HG03095 (cell line): Measurements from ENCODE around the gene GREB1L.
"Not testable (repeated sequence)": the region's sequence is repeated elsewhere in the genome, so short reads cannot be mapped to it uniquely, and the experiment has no call there.

ENCODE experiments used
- ATAC-seq: cut with Tn5 transposase; IDR thresholded peaks from one replicate; pipeline ENCODE4 v1.9.1; 2021; ENCODE audit warnings: moderate library complexity; ENCODE audit not compliant: unreplicated experiment

Gene GREB1L

DNA sequence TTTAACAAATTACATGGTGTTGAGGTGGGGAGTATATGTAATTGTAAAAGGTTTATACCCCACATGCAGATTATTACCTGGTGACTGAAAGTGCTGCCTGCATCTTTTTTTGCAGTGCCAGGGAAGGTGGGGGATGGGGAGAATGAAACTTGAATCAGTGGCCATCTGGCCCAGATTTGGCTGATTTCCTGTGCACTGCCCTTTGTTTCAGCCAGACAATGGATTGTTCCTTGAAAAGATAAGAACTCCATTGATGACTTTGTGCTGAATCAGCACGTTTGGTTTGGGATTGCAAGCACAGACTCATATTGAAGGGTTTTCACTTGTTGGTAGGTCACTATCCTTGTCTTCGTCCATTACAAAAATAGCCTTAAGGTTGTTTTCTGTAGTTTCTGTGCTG is 20.9 kb downstream of the GREB1L start:
- ATAC-seq, result no peak

DNA sequence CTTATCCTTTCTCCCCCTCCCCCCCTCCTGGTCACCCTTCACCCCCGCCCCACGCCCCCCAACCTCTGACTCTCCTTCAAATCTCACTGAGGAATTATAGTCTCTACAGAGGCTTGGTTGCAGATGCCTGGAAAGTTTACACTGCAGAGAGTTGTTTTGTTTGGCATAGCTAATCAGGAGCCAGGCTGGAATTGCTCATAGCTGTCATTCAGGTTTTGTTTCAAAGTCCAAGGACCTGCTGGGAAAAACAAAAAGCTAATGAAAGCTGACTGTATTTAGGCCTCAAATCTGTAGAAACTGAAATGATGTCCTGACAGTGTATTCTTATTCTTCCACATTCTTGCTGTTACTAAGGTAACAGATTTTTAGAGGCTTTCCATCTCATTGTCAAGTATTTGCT is 22.6 kb downstream of the GREB1L start:
- ATAC-seq, result no peak

DNA sequence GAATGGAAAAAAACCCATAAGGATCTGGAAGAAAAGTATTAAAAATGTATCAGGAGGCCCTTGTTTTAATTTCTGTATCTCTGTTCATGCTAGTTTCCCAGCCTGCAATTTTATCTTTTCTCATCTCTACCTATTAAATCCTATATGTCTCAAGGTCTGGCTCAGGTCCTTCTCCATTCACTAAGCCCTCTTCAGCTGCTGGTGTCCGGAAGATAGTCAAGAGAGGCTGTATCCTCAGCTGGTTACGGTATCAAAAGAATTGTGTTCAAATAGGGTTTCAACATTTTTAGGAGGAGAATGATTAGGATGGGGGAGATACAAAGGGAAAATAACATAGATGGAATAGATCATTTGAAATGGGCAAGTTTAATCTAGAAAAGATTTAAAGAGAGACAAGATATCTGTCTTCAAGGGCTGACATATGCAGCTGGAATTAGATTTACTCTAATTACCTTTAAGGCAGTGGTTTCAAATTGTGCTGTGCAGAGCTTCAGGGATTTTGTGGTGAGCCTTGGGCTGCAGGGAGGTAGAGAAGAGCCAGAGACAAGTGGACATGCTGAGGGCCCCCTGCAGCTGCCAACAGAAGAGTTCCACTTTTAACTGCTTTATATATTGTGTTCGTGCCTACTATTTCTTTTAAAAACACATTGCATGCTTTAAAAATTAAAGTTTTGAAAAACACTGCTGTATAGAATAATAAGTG is 24.1 kb downstream of the GREB1L start:
- no peak for ATAC-seq

DNA sequence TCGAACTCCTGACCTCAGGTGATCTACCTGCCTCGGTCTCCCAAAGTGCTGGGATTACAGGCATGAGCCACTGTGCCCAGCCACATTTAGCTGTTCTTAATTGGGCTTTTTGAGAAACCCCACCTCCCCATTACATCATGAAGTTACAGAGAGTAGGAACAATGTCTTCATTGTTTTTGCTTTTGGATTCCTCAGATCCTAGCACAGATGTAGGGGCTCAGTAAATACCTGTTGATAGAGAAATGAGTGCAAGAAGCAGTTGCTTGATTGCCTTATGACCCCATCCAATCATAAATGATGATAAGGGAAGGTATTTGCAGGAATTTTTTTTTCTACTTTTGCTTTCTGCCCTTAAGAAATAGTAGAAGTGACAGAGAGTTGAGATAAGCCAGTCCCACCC is 25.4 kb downstream of the GREB1L start:
- no peak for ATAC-seq

DNA sequence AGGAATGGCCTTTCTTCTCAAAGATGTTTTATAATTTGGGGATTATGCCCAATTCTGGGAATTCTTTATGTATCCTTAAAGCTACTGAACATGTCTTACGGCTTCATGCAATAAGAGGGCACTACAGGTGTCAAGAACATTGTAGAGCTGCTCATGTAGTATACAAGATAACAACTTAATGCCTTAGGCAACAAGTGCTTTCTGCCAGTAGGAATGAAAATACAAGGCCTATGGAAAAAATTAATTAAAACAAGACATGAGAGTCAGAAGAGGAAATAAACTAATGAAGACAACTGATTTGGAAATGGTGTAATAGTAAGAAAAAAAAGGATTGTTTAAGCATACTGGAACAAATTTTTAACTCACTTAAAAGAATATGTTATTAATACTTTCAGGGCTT is 27.3 kb downstream of the GREB1L start:
- ATAC-seq, result no peak

DNA sequence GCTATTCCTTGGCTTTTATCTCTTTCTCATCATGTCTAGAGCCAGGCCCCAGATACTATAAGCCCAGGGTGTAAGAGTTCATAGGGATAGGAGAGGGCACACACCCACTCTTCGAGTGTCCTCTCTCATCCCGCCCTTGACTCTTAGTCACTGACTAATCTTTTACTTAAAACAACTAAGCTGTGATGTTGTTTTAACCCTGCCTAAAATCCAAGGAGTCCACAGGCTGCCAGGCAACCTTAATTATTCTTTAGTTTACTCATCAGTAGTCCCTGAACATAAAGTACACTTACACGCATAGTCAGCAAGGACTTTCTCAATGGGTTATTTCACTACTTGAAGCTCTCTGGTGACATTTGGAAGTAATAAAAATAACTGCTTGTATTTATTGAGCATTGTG is 28.4 kb downstream of the GREB1L start:
- no peak for ATAC-seq

DNA sequence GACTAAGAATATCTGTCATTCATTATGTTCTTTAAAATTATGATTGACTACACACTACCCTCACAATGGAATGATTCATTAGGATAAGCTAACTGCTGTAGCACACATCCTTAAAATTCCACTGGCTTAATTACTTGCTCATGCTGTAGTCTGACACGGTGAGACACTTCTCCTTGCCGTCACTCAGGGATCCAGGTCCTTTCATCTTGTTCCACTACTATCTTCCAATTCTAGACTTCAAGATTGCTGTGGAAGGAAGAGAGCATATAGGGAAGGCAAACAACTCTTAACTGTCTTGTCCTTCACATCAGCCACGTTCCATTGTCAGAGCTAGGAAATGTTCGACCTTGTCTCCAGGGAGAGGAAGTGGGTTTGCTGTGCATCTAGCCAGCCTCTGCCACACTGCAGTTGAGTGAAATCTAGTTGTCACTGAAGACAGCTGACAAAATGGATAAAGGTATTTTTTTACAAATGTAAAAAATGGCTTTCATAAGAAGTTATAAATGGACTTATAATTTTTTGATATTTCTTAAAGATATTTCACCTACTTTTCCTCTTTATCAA is 30.1 kb downstream of the GREB1L start:
- ATAC-seq, result no peak

DNA sequence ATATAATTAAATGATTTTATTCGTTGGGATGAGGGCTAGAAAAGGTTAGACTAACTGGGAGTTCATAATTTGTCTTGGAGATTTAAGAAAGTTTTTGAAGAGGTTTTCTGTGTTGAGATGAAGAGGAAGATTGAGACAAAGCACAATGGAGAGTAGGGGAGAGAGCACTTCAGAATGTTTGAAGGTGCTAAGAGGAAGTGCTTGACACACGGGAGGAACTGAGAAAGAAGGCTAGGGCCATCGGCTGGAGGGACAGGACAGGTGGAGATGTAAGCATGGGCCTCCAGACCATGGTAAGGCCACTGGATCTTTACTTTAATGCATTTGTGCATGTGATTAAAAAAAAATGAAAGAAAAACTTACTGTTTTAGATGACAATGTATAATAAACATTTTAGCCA is 31.5 kb downstream of the GREB1L start:
- ATAC-seq, result no peak

DNA sequence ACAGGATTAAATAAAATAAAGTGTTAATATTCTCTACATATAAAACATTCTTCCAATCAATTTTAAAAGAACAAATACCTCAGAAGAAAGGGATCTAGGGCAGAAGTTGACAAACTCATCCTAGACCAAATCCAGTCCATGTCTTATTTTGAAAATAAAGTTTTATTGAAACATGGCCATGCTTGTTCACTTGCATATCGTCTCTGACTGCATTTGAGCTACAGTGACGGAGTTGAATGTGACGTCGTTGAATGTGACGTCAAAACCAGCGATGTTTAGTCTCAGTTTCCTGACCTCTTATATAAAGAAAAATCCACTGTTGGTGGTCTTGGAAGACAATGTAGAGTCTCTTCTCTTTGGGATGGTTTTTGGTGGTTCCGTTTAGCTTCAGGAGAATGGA is 33.6 kb downstream of the GREB1L start:
- no peak for ATAC-seq

DNA sequence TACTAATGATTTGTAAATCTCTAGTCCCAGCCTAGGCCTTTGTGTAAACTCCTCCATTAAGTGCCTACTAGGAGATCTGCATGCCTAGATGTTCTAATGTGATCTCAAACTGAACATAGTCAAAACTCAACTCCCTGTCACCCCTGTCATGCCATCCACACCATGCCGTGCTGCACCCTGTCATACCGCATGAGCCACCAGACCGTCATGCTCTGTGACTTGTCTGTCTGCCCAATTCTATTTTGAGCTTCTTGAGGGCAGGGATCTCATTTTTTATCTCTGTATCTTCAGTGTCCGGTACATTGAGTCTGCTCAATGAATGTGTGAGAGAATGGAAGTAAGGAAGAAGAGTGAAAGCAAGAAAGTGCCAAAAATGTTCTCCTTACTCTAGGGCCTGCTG is 35.5 kb downstream of the GREB1L start:
- ATAC-seq, result no peak

DNA sequence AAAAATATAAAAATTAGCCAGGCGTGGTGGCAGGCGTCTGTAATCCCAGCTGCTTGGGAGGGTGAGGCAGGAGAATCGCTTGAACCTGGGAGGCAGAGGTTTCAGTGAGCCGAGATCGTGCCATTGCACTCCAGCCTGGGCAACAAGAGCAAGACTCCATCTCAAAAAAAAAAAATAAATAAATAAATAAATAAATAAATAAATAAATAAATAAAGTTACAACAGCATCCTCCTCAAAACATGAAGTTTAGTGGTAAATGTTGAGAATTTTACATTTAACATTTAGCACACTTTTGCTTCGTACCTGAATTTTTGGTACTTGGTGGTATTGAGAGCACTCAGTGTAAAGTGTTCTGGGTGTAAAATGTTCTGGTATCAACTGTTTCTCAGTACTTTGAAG is 36.2 kb downstream of the GREB1L start:
- not testable (repeated sequence) for ATAC-seq

DNA sequence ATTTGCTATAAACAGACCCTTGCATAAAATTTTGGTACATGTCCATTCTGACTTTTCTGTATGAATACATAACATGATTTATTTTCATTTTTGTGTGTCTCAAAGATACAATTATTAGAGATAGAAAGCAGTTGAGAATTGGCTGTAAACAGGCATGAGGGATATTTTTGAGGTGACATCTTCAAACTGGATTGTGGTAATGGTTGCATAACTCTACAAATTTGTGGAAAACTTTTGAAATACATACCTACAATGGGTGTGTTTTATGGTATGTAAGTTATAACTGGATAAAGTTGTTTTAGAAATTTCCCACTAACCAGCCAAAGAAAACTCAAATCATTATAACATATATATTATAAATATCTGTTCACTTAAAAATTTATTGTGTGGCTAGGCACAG is 39.6 kb downstream of the GREB1L start:
- ATAC-seq, result no peak

DNA sequence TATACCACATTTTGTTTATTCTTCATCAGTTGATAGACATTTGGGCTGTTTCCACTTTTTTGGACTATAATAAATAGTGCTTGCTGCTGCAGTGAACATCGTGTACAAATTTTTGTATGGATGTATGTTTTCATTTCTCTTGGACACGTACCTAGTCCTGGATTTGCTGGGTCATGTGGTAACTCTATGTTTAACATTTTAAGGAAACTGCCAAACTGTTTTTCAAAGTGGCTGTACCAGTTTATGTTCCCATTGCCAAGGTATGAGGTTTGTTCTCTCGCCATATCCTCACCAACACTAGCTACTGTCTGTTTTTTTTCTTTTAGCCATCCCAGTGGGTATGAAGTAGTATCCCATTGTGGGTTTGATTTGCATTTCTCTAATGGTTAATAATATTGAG is 42.5 kb downstream of the GREB1L start:
- ATAC-seq, result no peak

DNA sequence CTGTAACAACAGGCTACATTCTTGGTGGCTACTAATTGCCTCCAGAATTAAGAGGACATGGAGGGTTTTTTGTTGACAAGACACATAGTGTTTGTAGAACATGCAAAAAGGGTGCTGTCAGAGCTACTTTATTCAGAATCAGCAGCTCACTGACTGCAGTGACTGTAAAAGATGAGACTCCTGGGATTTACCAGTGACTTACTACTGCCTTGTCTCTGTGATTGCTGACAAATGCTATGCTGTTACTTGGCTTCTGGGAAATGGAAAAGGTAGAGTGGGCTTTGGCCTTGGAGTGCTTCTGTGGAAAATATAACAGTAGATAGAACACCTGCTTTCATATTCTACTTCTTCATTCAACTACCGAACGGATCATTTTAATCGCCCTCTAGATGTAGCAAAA is 47.8 kb downstream of the GREB1L start:
- no peak for ATAC-seq

DNA sequence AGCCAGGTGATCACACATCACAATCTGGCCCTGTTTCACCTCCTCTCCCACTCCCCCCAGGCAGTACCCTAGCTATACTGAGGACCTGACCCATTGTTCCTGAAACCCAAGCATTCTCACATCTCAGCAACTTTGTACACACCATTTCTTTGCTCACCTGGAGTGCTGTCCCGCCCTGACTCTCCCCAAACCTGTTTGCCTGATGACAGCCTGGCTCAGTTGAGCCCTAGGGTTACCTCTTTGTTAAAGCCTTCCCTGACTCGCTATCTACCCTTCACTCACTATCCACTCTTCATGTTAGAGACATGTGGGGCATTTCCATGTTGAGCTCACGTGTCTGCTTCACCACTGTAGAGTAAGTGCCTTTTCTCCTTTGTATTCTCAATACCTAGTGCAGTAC is 49.1 kb downstream of the GREB1L start:
- ATAC-seq, result no peak

DNA sequence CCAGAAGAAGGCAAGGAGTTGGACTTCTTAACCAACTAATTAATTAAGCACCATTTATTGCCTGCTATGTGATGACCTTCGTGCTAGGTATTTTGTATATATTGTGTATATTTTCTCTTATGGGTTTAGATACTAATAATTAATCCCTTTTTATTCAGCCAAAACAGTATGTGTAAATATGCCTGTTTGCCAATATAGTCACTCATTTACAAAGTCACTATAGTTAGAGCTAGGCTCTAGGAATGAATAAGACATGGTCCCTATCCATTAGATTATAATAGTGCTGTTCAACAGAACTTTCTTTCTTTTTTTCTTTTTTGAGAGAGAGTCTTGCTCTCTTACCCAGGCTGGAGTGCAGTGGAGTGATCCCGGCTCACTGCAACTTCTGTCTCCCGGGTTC is 51.4 kb downstream of the GREB1L start:
- ATAC-seq, result no peak

DNA sequence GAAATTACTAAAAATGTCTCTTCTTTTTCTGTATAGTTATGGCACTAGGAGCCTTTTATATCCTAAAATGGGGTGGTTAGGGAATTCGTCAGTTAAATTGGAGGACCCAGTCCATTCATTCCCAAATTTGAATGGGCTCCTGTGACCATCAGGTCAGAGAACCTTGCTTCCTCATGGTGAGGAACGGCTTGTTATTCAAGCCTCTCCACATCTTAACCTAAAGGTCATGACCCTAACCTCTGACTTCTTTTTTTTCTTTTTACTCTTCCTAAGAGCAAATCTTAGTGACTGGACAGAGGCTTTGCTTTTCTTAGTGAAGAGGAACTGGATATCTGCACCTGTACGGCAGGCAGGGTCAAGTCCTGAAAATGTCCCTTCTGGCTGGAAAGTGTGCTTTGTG is 53.1 kb downstream of the GREB1L start:
- no peak for ATAC-seq

DNA sequence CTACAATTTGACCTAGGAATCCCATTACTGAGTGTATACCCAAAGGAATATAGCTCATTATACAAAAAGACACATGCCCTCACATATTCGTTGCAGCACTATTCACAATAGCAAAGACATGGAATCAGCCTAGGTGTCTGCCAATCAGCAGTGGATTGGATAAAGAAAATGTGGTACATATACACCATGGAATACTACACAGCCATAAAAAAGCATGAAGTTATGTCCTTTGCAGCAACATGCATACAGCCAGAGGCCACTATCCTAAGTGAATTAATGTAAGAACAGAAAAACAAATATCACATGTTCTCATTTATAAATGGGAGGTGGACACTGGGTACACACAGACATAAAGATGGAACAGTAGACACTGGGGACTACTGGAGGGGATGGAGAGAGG is 54.0 kb downstream of the GREB1L start:
- no peak for ATAC-seq

DNA sequence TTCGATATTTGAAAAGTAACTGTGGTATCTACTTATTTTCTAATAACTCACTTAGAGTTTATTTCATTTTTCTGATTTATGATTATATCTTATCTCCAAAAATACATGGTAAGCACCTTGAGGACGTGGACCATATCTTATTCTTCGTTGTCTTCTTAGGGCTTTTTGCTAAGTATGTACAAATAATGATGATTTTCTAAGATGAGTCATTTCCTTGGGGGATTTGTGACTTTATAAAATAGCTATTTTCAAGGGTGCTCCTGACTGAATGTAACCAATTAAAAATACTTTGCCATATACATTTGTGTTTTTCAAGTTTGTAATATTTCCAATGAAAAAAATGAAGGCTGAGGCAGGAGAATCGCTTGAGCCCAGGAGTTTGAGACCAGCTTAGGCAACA is 56.3 kb downstream of the GREB1L start:
- no peak for ATAC-seq

DNA sequence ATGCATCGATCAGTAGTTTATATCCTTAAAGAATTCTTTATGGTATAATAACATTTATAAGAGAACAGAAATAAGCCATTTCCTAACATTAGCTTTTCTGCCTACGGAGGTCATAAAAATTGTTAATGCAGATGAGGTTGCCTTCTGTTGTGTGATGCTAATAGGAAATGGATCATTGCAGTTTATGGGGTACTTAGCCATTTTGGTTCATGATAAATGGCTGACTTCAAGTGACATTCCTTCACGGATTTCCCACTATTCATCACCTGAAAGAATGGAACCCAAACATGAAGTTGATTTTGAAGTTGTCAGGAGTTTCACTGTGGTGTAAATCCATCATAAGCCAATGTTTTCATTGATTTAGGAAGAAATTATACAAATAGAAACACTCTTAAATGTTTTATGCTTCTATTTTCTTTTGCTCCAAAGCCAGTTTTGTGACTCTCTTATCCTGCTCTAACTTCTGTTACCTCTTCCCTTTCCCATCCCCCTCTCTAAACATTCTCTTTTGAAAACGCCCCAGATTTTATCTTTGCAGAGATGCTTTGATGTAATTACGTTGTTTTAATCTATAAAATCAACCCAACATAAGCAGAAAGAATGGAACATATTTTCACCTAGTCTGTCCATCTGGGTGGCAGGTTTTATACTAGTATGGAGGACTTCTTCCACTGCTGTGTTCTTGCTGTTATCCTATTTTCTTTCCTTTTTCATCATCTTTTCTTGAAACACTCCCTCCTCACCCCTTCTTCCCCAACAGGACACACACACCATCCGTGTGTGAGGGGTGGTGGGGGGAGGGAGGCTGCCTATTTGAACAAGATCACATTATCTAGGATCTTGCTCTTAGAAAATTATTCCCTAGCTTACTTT is 58.2 kb downstream of the GREB1L start:
- ATAC-seq, result no peak

DNA sequence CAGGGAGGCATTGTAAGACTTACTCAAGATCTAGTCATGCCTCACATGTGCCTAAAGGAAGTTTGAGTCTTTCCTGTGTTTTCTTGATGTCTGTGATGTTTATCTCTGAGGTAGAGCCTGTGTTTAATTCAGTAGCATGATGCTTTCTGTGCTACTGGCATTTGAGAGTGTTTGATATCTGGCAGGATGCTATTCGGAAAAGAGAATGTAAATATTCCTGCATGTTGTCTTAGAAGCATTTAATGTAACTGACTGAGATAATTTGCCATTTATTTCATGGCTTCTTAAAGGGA is 58.8 kb downstream of the GREB1L start:
- ATAC-seq, result no peak

DNA sequence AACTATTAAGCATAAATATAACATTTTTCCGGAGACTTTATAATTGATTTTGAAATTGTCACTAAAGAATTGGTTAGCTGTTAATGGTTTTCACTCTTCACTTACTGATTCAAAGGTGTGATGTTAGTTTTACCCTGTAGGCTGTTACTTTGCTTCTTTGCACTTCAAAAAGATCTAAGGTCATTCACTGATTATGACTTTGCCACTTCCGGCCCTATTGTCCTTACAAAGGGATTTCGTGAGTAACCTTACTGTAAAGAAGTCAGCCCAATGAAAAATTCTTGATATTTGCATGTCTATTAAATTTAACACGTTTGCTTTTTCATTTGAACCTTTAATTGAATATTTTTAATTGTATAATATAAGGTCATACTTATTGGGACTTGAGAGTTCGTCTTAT is 61.4 kb downstream of the GREB1L start:
- ATAC-seq, result no peak
